ENCODE data around the gene PRMT7.

DNA sequence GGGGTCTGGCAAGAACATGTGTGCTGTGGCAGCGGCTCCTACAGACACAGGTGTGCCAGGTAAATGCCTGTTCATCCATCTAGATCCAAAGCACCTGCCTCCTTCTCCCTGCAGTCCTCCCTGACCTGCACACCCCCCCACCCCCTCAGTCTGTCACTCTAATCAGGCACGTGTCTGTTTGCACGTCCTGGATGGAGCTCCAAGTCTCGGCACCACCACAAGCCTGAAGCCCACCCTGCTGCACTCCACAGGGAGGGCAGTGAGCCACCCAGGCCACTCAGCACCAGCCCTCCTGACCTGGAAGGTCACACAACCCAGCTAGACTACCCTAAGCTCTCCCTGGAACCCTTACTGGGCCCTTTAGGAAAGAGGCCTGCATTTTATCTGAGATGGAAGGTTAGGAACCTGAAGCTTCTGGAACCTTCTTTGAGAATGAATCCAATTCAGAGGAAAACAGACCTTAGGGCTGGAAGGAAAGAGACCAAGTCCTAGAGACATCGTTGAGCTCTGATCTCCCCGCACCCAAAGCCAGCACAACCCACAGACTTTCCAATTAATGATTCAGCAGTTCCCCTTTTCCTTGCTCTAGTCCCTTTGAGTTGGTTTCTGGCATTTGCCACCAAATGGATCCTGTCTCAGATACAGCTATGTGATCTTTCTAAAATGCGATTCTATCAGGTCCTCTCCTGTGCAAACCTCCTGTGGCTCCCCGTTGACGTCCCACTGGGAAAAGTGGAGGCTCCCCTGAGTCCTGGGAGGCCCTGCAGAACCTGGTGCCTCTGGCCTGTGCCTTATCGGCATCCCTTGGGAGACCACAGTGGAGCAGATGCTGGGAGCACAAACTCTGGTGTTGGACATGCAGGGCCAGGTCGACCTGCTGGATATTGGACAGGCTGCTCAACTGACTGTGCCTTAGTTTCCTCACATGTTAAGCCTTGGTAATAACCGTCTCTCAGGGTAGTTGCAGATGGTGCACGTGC is 67.9 kb downstream of the PRMT7 start:
- TF ChIP-seq CTCF (IDR thresholded peaks at IDR 0.05; ENCODE audit: poor library complexity, severe bottlenecking) = no peak
- no peak for TF ChIP-seq TAF1 (IDR thresholded peaks at IDR 0.05; ENCODE audit: low read depth)
- no peak for TF ChIP-seq EP300 (conservative IDR thresholded peaks at IDR 0.05; ENCODE audit: poor library complexity, severe bottlenecking)
- TF ChIP-seq, protein P1, sequence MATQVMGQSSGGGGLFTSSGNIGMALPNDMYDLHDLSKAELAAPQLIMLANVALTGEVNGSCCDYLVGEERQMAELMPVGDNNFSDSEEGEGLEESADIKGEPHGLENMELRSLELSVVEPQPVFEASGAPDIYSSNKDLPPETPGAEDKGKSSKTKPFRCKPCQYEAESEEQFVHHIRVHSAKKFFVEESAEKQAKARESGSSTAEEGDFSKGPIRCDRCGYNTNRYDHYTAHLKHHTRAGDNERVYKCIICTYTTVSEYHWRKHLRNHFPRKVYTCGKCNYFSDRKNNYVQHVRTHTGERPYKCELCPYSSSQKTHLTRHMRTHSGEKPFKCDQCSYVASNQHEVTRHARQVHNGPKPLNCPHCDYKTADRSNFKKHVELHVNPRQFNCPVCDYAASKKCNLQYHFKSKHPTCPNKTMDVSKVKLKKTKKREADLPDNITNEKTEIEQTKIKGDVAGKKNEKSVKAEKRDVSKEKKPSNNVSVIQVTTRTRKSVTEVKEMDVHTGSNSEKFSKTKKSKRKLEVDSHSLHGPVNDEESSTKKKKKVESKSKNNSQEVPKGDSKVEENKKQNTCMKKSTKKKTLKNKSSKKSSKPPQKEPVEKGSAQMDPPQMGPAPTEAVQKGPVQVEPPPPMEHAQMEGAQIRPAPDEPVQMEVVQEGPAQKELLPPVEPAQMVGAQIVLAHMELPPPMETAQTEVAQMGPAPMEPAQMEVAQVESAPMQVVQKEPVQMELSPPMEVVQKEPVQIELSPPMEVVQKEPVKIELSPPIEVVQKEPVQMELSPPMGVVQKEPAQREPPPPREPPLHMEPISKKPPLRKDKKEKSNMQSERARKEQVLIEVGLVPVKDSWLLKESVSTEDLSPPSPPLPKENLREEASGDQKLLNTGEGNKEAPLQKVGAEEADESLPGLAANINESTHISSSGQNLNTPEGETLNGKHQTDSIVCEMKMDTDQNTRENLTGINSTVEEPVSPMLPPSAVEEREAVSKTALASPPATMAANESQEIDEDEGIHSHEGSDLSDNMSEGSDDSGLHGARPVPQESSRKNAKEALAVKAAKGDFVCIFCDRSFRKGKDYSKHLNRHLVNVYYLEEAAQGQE (IDR thresholded peaks at IDR 0.05; ENCODE audit: borderline replicate concordance) = no peak
